CD8-positive, alpha-beta memory T cell (primary cell): ENCODE measurements around the gene NEK7. TPM values are rescaled to one million over a fixed set of nuclear protein-coding genes. Genes with fewer than 3 reads are reported as not detected.

Experiments
- CTCF ChIA-PET: fragments of 350-600 bp; sonication (Branson Sonifier 250); formaldehyde crosslinking; loops from one replicate; lab custom pipeline; 2021; ENCODE audit warnings: antibody characterized with exemption; lab: Charles Lee
- POLR2A ChIA-PET: fragments of 350-600 bp; sonication (Branson Sonifier 250); formaldehyde crosslinking; loops from one replicate; lab custom pipeline; 2021; ENCODE audit warnings: antibody characterized with exemption; lab: Charles Lee
- DNase-seq, 5 donors: peaks; one replicate each; pipeline versions ENCODE4 v3.0.0 to v3.0.0-alpha.2; 2020 to 2022; ENCODE audit warnings: mixed read lengths in 1 of 5
- H3K27ac ChIP-seq: one replicate; pipeline ENCODE4 v1.7.0; 2013; ENCODE audit warnings: low read depth, mild to moderate bottlenecking, low read length, moderate library complexity
- H3K27me3 ChIP-seq: 2 replicates; pipeline ENCODE4 v1.7.0; 2013; ENCODE audit warnings: low read length, mild to moderate bottlenecking; ENCODE audit not compliant: insufficient read depth, poor library complexity, severe bottlenecking
- H3K36me3 ChIP-seq: 2 replicates; pipeline ENCODE4 v1.7.0; 2013; ENCODE audit warnings: mild to moderate bottlenecking, low read length, moderate library complexity; ENCODE audit not compliant: insufficient read depth
- H3K4me1 ChIP-seq: 2 replicates; pipeline ENCODE4 v1.7.0; 2013; ENCODE audit warnings: mild to moderate bottlenecking, low read length, moderate library complexity; ENCODE audit not compliant: insufficient read depth
- H3K4me3 ChIP-seq: 2 replicates; pipeline ENCODE4 v1.7.0; 2013; ENCODE audit warnings: mild to moderate bottlenecking, low read length
- H3K9me3 ChIP-seq: 2 replicates; pipeline ENCODE4 v1.7.0; 2013; ENCODE audit warnings: mild to moderate bottlenecking, low read length
- H3K27ac Mint-ChIP-seq, 8 donors: one replicate each; pipeline ENCODE4 v1.8.0; 2020 to 2021; ENCODE audit warnings: mixed read lengths in 8 of 8, mild to moderate bottlenecking in 6 of 8, inconsistent platforms in 3 of 8, moderate library complexity in 3 of 8
- H3K27me3 Mint-ChIP-seq, 2 donors: one replicate each; pipeline ENCODE4 v1.8.0; 2020 to 2021; ENCODE audit warnings: mixed read lengths in 2 of 2, mild to moderate bottlenecking in 1 of 2, moderate library complexity in 1 of 2
- H3K36me3 Mint-ChIP-seq, 3 donors: one replicate each; pipeline ENCODE4 v1.8.0; 2020 to 2021; ENCODE audit warnings: mixed read lengths in 3 of 3, inconsistent platforms in 1 of 3, mild to moderate bottlenecking in 1 of 3
- H3K4me1 Mint-ChIP-seq, 3 donors: one replicate each; pipeline ENCODE4 v1.8.0; 2020 to 2021; ENCODE audit warnings: mixed read lengths in 3 of 3, inconsistent platforms in 1 of 3, mild to moderate bottlenecking in 1 of 3
- H3K4me3 Mint-ChIP-seq, 7 donors: one replicate each; pipeline ENCODE4 v1.8.0; 2020 to 2021; ENCODE audit warnings: mixed read lengths in 7 of 7, mild to moderate bottlenecking in 6 of 7, moderate library complexity in 4 of 7, inconsistent platforms in 2 of 7
- H3K9me3 Mint-ChIP-seq, 5 donors: one replicate each; pipeline ENCODE4 v1.8.0; 2020 to 2022; ENCODE audit warnings: mixed read lengths in 5 of 5, mild to moderate bottlenecking in 3 of 5, moderate library complexity in 2 of 5, inconsistent platforms in 1 of 5
- polyA plus RNA-seq: library from polyadenylated mRNA; unstranded; fragments of 300-500 nt; fragmentation: Illumina TruSeq; gene quantifications from one replicate; pipeline ENCODE4 v1.2.3, GENCODE V29; 2021
- total RNA-seq, 2 experiments: library from RNA; stranded (reverse); gene quantifications; one replicate each; pipeline ENCODE4 v1.2.3, GENCODE V29; 2021

The NEK7 gene
- total and polyA plus RNA-seq, 3 experiments from 2014 or later: 64.7 to 80.8 (median 68.6) TPM

- ChIA-PET POLR2A (interaction anchor here (0.5 kb wide), 1 partner anchor 91 kb away, joined by 3 read pairs; no protein-coding TSS in a partner anchor), CTCF (no interaction called here)
- Histone ChIP-seq H3K4me1 (peaks cover 7% of the 10 kb centered on the region), H3K27ac (no peak overlapping the region), H3K27me3 (no peaks in the 10 kb centered on the region), H3K4me3 (no peak overlapping the region), H3K36me3 (no peaks in the 10 kb centered on the region), H3K9me3 (no peaks in the 10 kb centered on the region)
- H3K4me3 Mint-ChIP-seq: no peak overlapping the region
- H3K4me1 Mint-ChIP-seq: peaks cover 48 to 65% (median 57%) of the 10 kb centered on the region in 3 donors
- no peaks in the 10 kb centered on the region for H3K9me3 Mint-ChIP-seq
- no peaks in the 10 kb centered on the region for H3K27me3 Mint-ChIP-seq
- no peak for DNase-seq
- H3K27ac Mint-ChIP-seq: peak overlapping the region in 2 of 8 donors; percentile 7 to 36
- H3K36me3 Mint-ChIP-seq: peaks cover 0 to 21% (median 6%) of the 10 kb centered on the region in 3 donors
Observed at GRCh38 chr1:198261886-198262285, 105.1 kb downstream of the NEK7 start.

- Histone ChIP-seq H3K27ac (no peak overlapping the region), H3K27me3 (no peaks in the 10 kb centered on the region), H3K4me3 (no peak overlapping the region), H3K4me1 (peaks cover 7% of the 10 kb centered on the region), H3K9me3 (no peaks in the 10 kb centered on the region), H3K36me3 (no peaks in the 10 kb centered on the region)
- Mint-ChIP-seq H3K27ac (no peak overlapping the region), H3K9me3 (no peaks in the 10 kb centered on the region), H3K4me1 (peaks cover 45 to 60% (median 51%) of the 10 kb centered on the region in 3 donors), H3K27me3 (no peaks in the 10 kb centered on the region), H3K36me3 (peaks cover 0 to 20% (median 4%) of the 10 kb centered on the region in 3 donors), H3K4me3 (no peak overlapping the region)
- no peak for DNase-seq
- CTCF ChIA-PET: no interaction called here
- POLR2A ChIA-PET: no interaction called here
Observed at GRCh38 chr1:198263186-198263585, 106.4 kb downstream of the NEK7 start.

GRCh38 chr1:198264282-198264681 lies 107.5 kb downstream of the NEK7 start:
- H3K4me3 ChIP-seq: no peak overlapping the region
- POLR2A ChIA-PET: no interaction called here
- Mint-ChIP-seq H3K27ac (no peak overlapping the region), H3K9me3 (no peaks in the 10 kb centered on the region), H3K4me1 (peaks cover 40 to 50% (median 42%) of the 10 kb centered on the region in 3 donors), H3K4me3 (no peak overlapping the region), H3K27me3 (no peaks in the 10 kb centered on the region), H3K36me3 (peaks cover 0 to 20% (median 4%) of the 10 kb centered on the region in 3 donors)
- no peak overlapping the region for H3K27ac ChIP-seq
- no peaks in the 10 kb centered on the region for H3K9me3 ChIP-seq
- no peaks in the 10 kb centered on the region for H3K36me3 ChIP-seq
- peaks cover 4% of the 10 kb centered on the region for H3K4me1 ChIP-seq
- no peaks in the 10 kb centered on the region for H3K27me3 ChIP-seq
- DNase-seq: no peak
- CTCF ChIA-PET: interaction anchor here (0.9 to 1.7 kb wide), 3 partner anchors 9 to 108 kb away, joined by 3 to 6 read pairs (median 3); no protein-coding TSS in a partner anchor

GRCh38 chr1:198265073-198265661 lies 108.4 kb downstream of the NEK7 start:
- Histone ChIP-seq H3K36me3 (no peaks in the 10 kb centered on the region), H3K4me3 (no peak overlapping the region), H3K9me3 (no peaks in the 10 kb centered on the region), H3K4me1 (peaks cover 4% of the 10 kb centered on the region), H3K27me3 (no peaks in the 10 kb centered on the region), H3K27ac (no peak overlapping the region)
- Mint-ChIP-seq H3K4me1 (peaks cover 33 to 42% (median 34%) of the 10 kb centered on the region in 3 donors), H3K9me3 (no peaks in the 10 kb centered on the region), H3K27ac (peak overlapping the region in 3 of 8 donors; percentile 4 to 30 (median 21)), H3K36me3 (peaks cover 0 to 20% (median 4%) of the 10 kb centered on the region in 3 donors), H3K4me3 (no peak overlapping the region), H3K27me3 (no peaks in the 10 kb centered on the region)
- ChIA-PET POLR2A (no interaction called here), CTCF (interaction anchor here (1.0 to 1.7 kb wide), 2 partner anchors 10 to 43 kb away, joined by 3 to 6 read pairs; no protein-coding TSS in a partner anchor)
- DNase-seq: no peak

- Histone ChIP-seq H3K27ac (no peak overlapping the region), H3K9me3 (no peaks in the 10 kb centered on the region), H3K27me3 (no peaks in the 10 kb centered on the region), H3K4me3 (no peak overlapping the region), H3K4me1 (peaks cover 2% of the 10 kb centered on the region), H3K36me3 (no peaks in the 10 kb centered on the region)
- ChIA-PET POLR2A (no interaction called here), CTCF (no interaction called here)
- H3K27ac Mint-ChIP-seq: no peak overlapping the region
- peaks cover 30 to 41% (median 31%) of the 10 kb centered on the region in 3 donors for H3K4me1 Mint-ChIP-seq
- H3K4me3 Mint-ChIP-seq: no peak overlapping the region
- peaks cover 0 to 27% (median 6%) of the 10 kb centered on the region in 3 donors for H3K36me3 Mint-ChIP-seq
- H3K27me3 Mint-ChIP-seq: no peaks in the 10 kb centered on the region
- DNase-seq: no peak
- no peaks in the 10 kb centered on the region for H3K9me3 Mint-ChIP-seq
Observed at GRCh38 chr1:198267056-198267455, 110.3 kb downstream of the NEK7 start.

- Mint-ChIP-seq H3K9me3 (no peaks in the 10 kb centered on the region), H3K27ac (no peak overlapping the region), H3K4me3 (no peak overlapping the region), H3K4me1 (peaks cover 33 to 43% (median 34%) of the 10 kb centered on the region in 3 donors), H3K36me3 (peaks cover 0 to 27% (median 6%) of the 10 kb centered on the region in 3 donors), H3K27me3 (no peaks in the 10 kb centered on the region)
- no peaks in the 10 kb centered on the region for H3K36me3 ChIP-seq
- POLR2A ChIA-PET: no interaction called here
- no peak overlapping the region for H3K4me3 ChIP-seq
- no peak overlapping the region for H3K27ac ChIP-seq
- H3K9me3 ChIP-seq: no peaks in the 10 kb centered on the region
- H3K4me1 ChIP-seq: peaks cover 7% of the 10 kb centered on the region
- no peaks in the 10 kb centered on the region for H3K27me3 ChIP-seq
- DNase-seq: no peak
- CTCF ChIA-PET: no interaction called here
Observed at GRCh38 chr1:198267921-198268320, 111.1 kb downstream of the NEK7 start.

GRCh38 chr1:198268784-198269645 lies 112.2 kb downstream of the NEK7 start:
- DNase-seq: no peak
- Mint-ChIP-seq H3K36me3 (peaks cover 0 to 26% (median 8%) of the 10 kb centered on the region in 3 donors), H3K27me3 (no peaks in the 10 kb centered on the region), H3K9me3 (no peaks in the 10 kb centered on the region), H3K27ac (no peak overlapping the region), H3K4me3 (peak overlapping the region in 1 of 7 donors; percentile 2), H3K4me1 (peaks cover 37 to 48% (median 41%) of the 10 kb centered on the region in 3 donors)
- H3K36me3 ChIP-seq: no peaks in the 10 kb centered on the region
- H3K4me1 ChIP-seq: peaks cover 7% of the 10 kb centered on the region
- H3K27me3 ChIP-seq: no peaks in the 10 kb centered on the region
- ChIA-PET CTCF (no interaction called here), POLR2A (no interaction called here)
- H3K9me3 ChIP-seq: no peaks in the 10 kb centered on the region
- no peak overlapping the region for H3K4me3 ChIP-seq
- H3K27ac ChIP-seq: no peak overlapping the region

GRCh38 chr1:198269646-198269940 lies 112.8 kb downstream of the NEK7 start:
- POLR2A ChIA-PET: no interaction called here
- Histone ChIP-seq H3K9me3 (no peaks in the 10 kb centered on the region), H3K27ac (no peak overlapping the region), H3K27me3 (no peaks in the 10 kb centered on the region), H3K4me3 (no peak overlapping the region), H3K4me1 (peaks cover 7% of the 10 kb centered on the region), H3K36me3 (no peaks in the 10 kb centered on the region)
- peaks cover 0 to 22% (median 10%) of the 10 kb centered on the region in 3 donors for H3K36me3 Mint-ChIP-seq
- DNase-seq: no peak
- CTCF ChIA-PET: no interaction called here
- peaks cover 37 to 46% (median 46%) of the 10 kb centered on the region in 3 donors for H3K4me1 Mint-ChIP-seq
- no peaks in the 10 kb centered on the region for H3K27me3 Mint-ChIP-seq
- H3K4me3 Mint-ChIP-seq: no peak overlapping the region
- no peak overlapping the region for H3K27ac Mint-ChIP-seq
- no peaks in the 10 kb centered on the region for H3K9me3 Mint-ChIP-seq
